A549 treated with AZD9567 at 1 μM for 4 hours (cell line): ENCODE data around the gene PRKCA. TPM values are rescaled to one million over a fixed set of nuclear protein-coding genes. Genes with fewer than 3 reads are reported as not detected.

Experiments
- total RNA-seq: library from RNA; stranded (reverse); fragments of 200-300 nt; extraction: Qiagen RNA extraction; gene quantifications from 5 replicates; pipeline ENCODE4 v1.2.3, GENCODE V29; 2022; ENCODE audit not compliant: insufficient read depth

The PRKCA gene
- total RNA-seq = 31.8 to 43.2 TPM (median 38.0 TPM) in 5 replicates

GRCh38 chr17:66301864-66302741 lies at the start of gene PRKCA:
PRKCA (plus strand) TSS chr17:66302613.

GRCh38 chr17:66834919-66835454 lies 532.6 kb downstream of the PRKCA start, which contains the start of gene CACNG5:
CACNG5 (plus strand) TSS chr17:66835117; CDS start chr17:66877333, 42,216 bp downstream.

Other genes with a start within 250 kb of the PRKCA start
- gene CEP112, start 110.5 kb upstream of the PRKCA start, total RNA-seq = 5.1 to 20.7 TPM (median 6.5 TPM) in 5 replicates
- 4.1 to 5.6 TPM (median 5.3 TPM) in 5 replicates for gene APOH, start 73.2 kb upstream of the PRKCA start, total RNA-seq